ENCODE measurements around the gene ALOX5.

Gene ALOX5

GRCh38 chr10:45422866-45423659 is 49.0 kb downstream of the ALOX5 start:
- in situ Hi-C loops (cut with MboI; ENCODE audit: low sequenced_read_pairs) = no loop called here

- in situ Hi-C loops (cut with MboI; ENCODE audit: low sequenced_read_pairs) = no loop called here
Measured at GRCh38 chr10:45423976-45424499, 50.0 kb downstream of the ALOX5 start.

- in situ Hi-C loops (cut with MboI; ENCODE audit: low sequenced_read_pairs) = no loop called here
Measured at GRCh38 chr10:45424668-45425404, 50.8 kb downstream of the ALOX5 start.

GRCh38 chr10:45425621-45426563 is 51.9 kb downstream of the ALOX5 start:
- in situ Hi-C loops (cut with MboI; ENCODE audit: low sequenced_read_pairs) = no loop called here

GRCh38 chr10:45427262-45427969 is 53.4 kb downstream of the ALOX5 start:
- in situ Hi-C loops (cut with MboI; ENCODE audit: low sequenced_read_pairs) = no loop called here

- in situ Hi-C loops (cut with MboI; ENCODE audit: low sequenced_read_pairs) = no loop called here
Measured at GRCh38 chr10:45427970-45428366, 54.0 kb downstream of the ALOX5 start.

- in situ Hi-C loops (cut with MboI; ENCODE audit: low sequenced_read_pairs) = no loop called here
Measured at GRCh38 chr10:45428611-45429510, 54.8 kb downstream of the ALOX5 start.

- in situ Hi-C loops (cut with MboI; ENCODE audit: low sequenced_read_pairs) = no loop called here
Measured at GRCh38 chr10:45429790-45430189, 55.8 kb downstream of the ALOX5 start.

- in situ Hi-C loops (cut with MboI; ENCODE audit: low sequenced_read_pairs) = no loop called here
Measured at GRCh38 chr10:45432113-45432512, 58.1 kb downstream of the ALOX5 start.

GRCh38 chr10:45432700-45433472 is 58.9 kb downstream of the ALOX5 start:
- in situ Hi-C loops (cut with MboI; ENCODE audit: low sequenced_read_pairs) = no loop called here

GRCh38 chr10:45433716-45434469 is 59.9 kb downstream of the ALOX5 start:
- in situ Hi-C loops (cut with MboI; ENCODE audit: low sequenced_read_pairs) = no loop called here

- in situ Hi-C loops (cut with MboI; ENCODE audit: low sequenced_read_pairs) = no loop called here
Measured at GRCh38 chr10:45437587-45438465, 63.8 kb downstream of the ALOX5 start.

- in situ Hi-C loops (cut with MboI; ENCODE audit: low sequenced_read_pairs) = no loop called here
Measured at GRCh38 chr10:45438466-45439090, 64.6 kb downstream of the ALOX5 start.

GRCh38 chr10:45439365-45439764 is 65.3 kb downstream of the ALOX5 start:
- in situ Hi-C loops (cut with MboI; ENCODE audit: low sequenced_read_pairs) = no loop called here

GRCh38 chr10:45439873-45440272 is 65.9 kb downstream of the ALOX5 start:
- in situ Hi-C loops (cut with MboI; ENCODE audit: low sequenced_read_pairs) = no loop called here

- in situ Hi-C loops (cut with MboI; ENCODE audit: low sequenced_read_pairs) = no loop called here
Measured at GRCh38 chr10:45440511-45441062, 66.6 kb downstream of the ALOX5 start.

Data from HL-60/S4 treated with retinoic acid at 250 ng/mL for 4 days and 3 days (cell line).